GM12874 (cell line): ENCODE measurements around the gene ANXA11.

Experiments used
- CTCF ChIP-seq: IDR thresholded peaks from 2 replicates; pipeline ENCODE4 v1.5.1; 2011; ENCODE audit warnings: low read depth, mild to moderate bottlenecking, control low read depth, low read length, moderate library complexity; ENCODE audit not compliant: insufficient read depth

ANXA11 gene

GRCh38 chr10:80204677-80205476 is 460 bp downstream of the ANXA11 start:
- TF ChIP-seq CTCF, result no peak

GRCh38 chr10:80203835-80204676 is 1.3 kb downstream of the ANXA11 start:
- TF ChIP-seq CTCF, result no peak

- peak; percentile 53 for TF ChIP-seq CTCF
Measured at GRCh38 chr10:80202934-80203834, 2.2 kb downstream of the ANXA11 start.

GRCh38 chr10:80201608-80202141 is 3.7 kb downstream of the ANXA11 start:
- TF ChIP-seq CTCF, result no peak

- no peak for TF ChIP-seq CTCF
Measured at GRCh38 chr10:80200687-80201086, 4.7 kb downstream of the ANXA11 start.

- no peak for TF ChIP-seq CTCF
Measured at GRCh38 chr10:80200259-80200658, 5.1 kb downstream of the ANXA11 start.
